Islet of Langerhans (tissue), 1 donor: ENCODE measurements around the gene ISG20.

ENCODE experiments used
- FAIRE-seq: peaks from one replicate; lab custom pipeline; 2011; peaks lifted over from hg19 to GRCh38; lab: Jason Lieb, UNC

Gene ISG20

DNA sequence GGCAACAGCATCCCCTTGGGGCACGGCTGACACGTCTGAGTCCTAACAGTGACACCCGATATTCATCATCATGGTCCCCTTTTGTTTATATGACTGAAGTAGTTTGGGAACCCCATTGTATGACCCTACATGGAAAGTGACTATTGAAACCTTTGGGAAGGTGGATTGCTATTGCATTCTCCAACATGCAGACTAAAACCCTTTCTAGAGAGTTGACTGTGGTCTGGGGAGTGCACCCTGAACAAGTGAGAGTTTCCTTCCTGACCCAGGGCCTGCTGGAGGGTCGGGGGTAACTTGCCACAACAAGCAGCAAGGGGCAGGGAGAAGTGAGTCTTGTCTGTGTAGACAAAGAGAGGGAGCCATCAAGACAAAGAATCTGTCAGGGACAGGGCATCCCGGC is 54.4 kb downstream of the ISG20 start:
- no peak for FAIRE-seq

DNA sequence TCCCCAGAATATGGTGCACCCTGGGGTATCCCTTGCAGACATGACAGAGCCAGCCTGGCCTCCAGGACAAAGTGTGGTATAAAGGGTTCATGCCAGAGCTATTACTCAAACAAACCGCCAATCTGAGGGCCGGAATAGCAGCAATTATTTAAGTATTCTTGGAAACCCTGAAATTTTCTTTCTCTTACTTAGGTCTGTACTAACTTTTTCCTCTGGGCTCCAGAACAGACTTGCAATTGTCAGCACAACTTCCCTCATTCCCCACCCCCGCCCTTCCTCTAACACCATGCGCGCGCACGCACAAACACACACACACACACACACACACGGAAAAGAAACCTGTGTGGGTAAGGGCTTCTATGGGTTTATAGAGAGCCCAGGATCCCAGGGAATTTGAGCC is 56.3 kb downstream of the ISG20 start:
- no peak for FAIRE-seq

DNA sequence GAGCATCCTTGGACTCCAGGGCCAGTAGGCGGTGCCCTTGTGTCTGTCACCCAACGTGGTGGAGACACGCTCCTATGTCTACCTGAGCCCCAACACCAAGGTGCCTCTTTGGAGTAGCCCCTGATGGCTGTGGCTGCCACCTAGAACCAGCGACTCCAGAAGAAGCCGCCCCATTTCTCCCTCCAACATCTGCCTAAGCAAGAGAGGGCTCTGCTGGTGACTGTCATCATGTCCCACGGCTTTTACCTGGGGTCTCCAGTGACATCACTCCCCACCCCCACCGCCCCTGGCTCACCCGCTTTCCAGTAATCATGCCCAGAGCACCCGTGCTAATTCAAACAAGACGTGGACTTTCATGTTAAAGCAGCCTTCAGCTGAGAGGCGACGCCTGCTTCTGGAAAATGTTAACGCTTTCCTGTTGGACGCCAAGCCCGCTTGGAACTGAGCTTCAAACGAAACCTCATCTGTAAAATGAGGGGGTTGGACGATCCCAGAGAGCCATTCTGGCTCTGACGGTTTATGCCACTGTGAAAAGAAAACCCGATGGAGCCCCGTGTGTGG is 57.0 kb downstream of the ISG20 start:
- no peak for FAIRE-seq

DNA sequence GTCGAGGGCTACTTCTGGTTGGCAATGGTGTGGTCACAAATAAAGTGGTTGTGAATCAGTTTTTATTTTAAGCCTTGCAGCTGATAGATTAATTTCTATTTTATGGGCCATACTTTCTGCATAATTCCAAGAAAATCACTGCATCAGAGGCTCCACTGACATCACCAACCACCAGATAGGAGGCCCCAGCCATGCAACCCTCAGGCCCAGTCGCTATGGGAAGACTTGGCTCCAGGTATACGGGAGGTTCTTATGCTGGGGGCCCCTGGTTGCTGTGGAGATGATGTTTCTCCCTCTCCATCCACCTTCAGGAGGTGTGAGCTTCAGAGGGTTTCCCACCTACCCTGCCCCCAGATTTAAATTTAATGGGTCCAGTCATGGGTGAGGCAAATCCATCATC is 57.4 kb downstream of the ISG20 start:
- no peak for FAIRE-seq

DNA sequence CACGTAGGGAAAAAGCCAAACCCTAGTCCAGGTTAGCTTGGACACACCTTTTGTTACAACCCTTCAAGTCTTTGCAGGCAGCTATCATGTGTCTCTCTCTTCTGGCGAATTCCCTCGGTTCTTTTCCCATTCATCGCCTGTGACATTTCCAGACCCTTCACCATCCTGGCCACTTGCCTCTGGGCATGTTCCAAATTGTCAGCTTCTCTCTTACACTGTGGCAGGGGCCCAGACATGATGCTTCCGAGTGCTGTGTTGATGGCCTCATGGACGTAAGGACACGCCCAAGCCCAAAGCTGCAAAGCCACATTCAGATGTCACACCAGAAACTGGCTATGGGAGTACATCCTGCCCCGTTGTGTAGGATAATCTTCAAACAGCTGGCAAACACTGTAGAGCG is 58.5 kb downstream of the ISG20 start:
- FAIRE-seq, result no peak

DNA sequence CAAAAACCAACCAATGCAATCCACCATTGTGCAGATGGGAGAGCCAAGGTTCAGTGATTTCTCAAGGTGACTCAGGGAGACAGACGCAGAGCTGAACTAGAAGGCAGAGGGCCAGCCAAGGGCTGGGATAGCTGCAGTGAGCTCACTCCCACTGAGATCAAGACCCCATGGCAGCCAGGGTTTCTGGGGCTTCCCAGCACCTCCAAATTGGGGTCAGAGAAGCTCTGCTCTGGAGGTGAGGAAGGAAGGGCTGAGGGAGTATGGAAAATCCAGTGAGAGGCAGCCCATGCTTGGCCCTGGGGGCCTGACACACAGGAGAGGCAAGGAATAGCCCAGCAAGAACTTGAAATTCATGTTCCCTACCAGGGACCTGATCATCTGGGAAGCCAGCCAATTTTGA is 61.0 kb downstream of the ISG20 start:
- no peak for FAIRE-seq

DNA sequence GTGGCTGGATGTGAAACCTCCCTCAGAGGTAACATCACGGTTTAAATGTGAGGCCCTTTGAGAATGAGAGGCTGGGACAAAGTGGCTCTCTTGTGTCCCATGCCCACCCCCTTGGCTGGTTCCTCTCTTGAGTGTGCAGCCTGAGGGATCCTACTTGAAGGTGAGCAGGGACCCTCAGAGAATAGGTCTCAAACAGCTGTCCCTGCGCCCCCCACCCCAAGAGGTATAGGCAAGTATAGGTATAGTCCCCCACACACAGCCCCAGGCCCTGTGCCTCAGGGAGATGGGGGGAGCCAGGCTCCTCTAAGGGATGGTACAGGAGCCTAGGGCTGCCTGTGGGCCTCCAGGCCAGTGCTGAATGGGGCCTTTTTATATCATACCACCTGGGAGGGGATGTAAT is 61.9 kb downstream of the ISG20 start:
- no peak for FAIRE-seq

DNA sequence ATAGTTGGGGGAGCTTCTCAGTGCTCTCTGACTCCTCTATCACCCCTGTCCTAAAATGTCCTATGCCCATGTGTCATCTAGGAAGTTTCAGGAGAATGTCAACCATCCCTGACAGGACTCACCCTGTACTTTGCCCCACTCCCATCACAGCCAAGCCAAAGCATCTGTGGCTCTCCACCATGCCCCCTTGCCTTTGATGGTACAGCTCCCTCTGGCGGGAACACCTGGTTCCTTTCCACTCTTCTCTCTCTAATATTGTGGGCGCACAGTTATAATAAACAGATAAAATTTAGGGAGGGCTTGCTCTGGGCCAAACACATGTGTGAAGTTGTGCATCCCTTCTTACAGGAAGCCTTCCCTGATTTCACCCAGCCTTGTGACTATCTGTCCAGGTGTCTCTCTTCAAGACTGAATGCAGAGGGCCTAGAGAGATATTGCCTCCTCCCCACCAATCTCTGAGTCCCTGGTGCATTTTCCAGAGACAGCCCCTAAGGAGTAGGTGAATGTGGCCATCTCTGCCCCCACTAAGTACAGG is 62.8 kb downstream of the ISG20 start:
- no peak for FAIRE-seq

DNA sequence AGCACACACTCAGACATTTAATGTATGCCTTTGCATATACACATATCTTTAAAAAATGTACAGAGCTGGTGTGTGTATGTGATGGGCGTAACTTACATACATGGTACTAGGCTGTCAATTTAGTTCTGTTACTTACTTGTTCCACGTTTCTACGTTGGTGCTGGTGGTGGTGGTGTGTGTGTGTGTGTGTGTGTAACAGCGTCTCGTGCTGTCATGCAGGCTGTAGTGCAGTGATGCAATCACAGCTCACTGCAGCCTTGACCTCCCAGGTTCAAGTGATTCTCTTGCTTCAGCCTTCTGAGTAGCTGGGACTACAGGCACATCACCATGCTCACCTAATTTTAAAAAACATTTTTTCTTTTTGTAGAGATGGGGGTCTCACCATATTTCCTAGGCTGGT is 64.2 kb downstream of the ISG20 start:
- FAIRE-seq, result no peak

DNA sequence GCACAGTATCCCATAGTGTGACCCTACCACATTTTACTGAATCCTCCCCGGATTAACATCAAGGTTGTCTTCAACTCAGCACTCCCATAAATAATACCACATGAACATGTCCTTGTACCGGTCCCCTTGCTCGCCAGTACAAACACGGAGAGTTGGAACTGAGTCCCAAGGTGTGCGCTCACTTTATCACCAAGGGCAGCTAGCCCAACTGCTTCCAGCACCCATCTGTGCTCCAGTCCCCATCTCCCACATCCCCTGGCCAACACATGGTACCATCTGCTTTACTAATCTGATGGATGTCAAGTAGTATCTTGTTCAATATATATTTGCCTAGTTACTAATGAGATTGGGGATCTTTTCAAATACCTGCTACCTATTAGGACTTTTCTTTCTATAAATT is 64.7 kb downstream of the ISG20 start:
- FAIRE-seq, result no peak

DNA sequence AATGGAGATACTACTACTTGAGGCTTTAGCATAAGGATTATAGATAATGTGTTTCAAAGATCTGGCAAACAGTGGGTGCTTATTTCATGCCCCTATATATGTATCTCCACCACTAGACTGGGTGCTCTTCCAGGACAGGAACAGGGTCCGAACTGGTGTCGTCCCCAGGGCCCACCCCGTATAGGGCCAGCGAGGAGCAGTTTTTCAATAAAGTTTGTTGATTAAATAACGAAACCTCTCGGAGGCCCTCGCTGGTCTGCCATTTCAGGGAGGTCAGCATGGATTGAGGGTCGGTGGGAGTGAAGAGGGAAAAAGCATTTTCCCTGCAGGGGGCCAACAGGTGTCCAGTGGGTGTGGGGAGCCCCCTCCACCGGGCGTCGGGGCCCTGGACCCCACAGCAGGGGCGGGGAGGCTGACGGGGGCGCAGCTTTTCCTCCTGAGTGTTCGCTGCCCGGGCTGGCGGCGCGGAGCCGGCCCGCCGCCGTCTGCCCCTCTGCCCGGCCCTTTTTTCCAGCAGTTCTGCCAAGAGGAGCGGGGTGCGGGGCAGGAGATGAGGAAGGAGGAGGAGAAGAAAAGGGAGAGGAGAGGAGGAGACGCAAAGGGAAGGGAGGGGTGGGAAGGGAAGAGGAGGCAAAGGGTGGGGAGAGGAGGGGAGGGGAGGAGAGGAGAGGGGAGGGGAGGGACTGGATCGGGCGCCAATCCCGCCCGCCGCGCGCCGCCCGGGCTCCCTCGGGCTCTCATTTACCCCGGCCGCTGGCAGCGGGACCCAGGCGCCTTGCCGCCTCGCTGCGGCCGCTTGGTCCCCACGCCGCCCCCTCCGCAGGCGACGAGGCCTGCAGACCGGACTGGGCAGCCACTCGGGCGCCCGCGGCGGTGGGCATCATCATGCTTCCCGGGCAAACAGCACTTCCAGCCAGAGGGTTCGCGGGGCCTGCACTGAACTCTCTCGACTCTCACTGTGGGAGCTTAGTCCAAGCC is 66.3 kb downstream of the ISG20 start:
- no peak for FAIRE-seq

DNA sequence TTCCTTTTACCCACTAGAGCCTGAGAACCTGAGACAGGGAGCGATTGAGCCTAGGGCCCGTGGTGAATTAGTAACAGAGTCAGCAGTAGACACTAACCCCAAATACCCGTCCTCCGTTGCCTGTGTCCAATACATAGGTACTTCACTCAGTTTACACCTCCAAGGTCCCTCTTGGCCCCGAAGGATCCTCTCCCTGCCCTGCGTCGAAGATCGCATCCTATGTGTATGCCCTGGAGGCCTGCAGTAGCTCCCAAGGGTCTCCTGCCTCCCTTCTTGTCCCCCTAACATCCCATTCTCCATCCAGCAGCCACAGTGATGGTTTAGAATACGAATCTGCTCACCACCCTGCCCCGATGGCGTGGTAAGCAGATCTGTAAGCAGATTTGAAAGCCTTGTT is 67.0 kb downstream of the ISG20 start:
- no peak for FAIRE-seq
